Neural progenitor cell (in vitro differentiated cells): ENCODE data around the gene NBPF26.
"Not testable (repeated sequence)": the region's sequence is repeated elsewhere in the genome, so short reads cannot be mapped to it uniquely, and the experiment has no call there.

Experiments used
- CTCF ChIP-seq: fragments of 200-600 bp; sonication (generic); IDR thresholded peaks from 2 replicates; pipeline ENCODE4 v1.5.1; 2017; ENCODE audit warnings: antibody characterized with exemption, mild to moderate bottlenecking
- EZH2 ChIP-seq: fragments of 200-600 bp; sonication (generic); IDR thresholded peaks from 2 replicates; pipeline ENCODE4 v1.6.1; 2017; ENCODE audit warnings: antibody characterized with exemption, mild to moderate bottlenecking, moderate library complexity
- EZH2phosphoT487 ChIP-seq: fragments of 200-600 bp; sonication (generic); IDR thresholded peaks from 2 replicates; pipeline ENCODE4 v1.6.1; 2017; ENCODE audit warnings: antibody characterized with exemption

DNA sequence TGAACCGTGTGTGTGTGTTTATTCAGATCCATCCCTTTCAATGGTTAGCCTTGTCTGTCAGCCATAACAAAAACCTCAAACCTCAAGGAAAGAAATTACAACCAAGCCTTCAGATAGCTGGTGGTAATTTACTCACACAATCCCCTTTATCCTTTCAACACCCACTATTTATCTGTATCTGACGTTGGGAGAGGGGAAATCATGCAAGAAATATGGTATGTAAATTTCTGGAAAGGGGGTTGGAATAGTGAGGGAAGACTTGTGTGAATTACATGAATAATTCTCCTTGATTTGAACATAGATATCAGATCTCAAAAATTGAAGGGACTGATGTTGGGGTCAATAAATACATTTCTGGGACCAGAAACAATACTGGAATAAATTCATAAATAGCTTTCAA is 42.8 kb upstream of the NBPF26 start:
- not testable (repeated sequence) for TF ChIP-seq CTCF, EZH2, EZH2phosphoT487
